ENCODE data around the gene LRRC3.

DNA sequence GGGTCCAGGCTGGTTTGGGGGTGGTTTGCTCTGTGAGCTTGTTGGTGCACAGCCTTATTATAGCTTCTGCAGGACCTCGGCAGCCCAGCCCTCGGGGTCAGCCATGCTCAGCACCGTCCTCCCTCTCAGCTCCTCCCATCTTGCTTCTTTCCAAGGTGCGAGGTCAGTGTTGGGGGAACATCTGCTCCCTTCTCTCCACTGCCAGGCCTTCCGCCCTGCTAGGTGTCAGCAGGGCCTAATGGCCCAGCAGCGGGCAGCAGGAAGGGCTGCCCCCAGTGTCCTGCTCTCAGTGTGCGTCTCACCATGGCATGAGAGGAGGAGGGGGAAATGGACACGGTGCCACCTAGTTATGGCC, 36.5 kb upstream of the LRRC3 start:
- TF ChIP-seq, protein P1, sequence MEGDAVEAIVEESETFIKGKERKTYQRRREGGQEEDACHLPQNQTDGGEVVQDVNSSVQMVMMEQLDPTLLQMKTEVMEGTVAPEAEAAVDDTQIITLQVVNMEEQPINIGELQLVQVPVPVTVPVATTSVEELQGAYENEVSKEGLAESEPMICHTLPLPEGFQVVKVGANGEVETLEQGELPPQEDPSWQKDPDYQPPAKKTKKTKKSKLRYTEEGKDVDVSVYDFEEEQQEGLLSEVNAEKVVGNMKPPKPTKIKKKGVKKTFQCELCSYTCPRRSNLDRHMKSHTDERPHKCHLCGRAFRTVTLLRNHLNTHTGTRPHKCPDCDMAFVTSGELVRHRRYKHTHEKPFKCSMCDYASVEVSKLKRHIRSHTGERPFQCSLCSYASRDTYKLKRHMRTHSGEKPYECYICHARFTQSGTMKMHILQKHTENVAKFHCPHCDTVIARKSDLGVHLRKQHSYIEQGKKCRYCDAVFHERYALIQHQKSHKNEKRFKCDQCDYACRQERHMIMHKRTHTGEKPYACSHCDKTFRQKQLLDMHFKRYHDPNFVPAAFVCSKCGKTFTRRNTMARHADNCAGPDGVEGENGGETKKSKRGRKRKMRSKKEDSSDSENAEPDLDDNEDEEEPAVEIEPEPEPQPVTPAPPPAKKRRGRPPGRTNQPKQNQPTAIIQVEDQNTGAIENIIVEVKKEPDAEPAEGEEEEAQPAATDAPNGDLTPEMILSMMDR (IDR thresholded peaks at IDR 0.05; ENCODE audit: low read length): no peak
- TF ChIP-seq EZH2 (IDR thresholded peaks at IDR 0.05; ENCODE audit: borderline replicate concordance, low read length): no peak
